Mesenchymal stem cell (in vitro differentiated cells and primary cell): ENCODE measurements around the gene NDUFAF3.

Experiments used
- DNase-seq: peaks from one replicate; pipeline ENCODE4 v3.0.0-alpha.2; 2013
- H2AFZ ChIP-seq: one replicate; pipeline ENCODE4 v1.6.1; 2013; ENCODE audit warnings: low read depth, mild to moderate bottlenecking, control low read depth, inconsistent platforms, low read length, moderate library complexity
- H2AK5ac ChIP-seq: 2 replicates; pipeline ENCODE4 v1.6.1; 2013; ENCODE audit warnings: low read length, moderate library complexity, mild to moderate bottlenecking, inconsistent platforms; ENCODE audit not compliant: severe bottlenecking
- H2BK120ac ChIP-seq: one replicate; pipeline ENCODE4 v1.6.1; 2013; ENCODE audit warnings: low read depth, mild to moderate bottlenecking, inconsistent platforms, low read length, moderate library complexity
- H2BK12ac ChIP-seq, 2 experiments: one replicate each; pipeline ENCODE4 v1.6.1; 2013; ENCODE audit warnings: inconsistent platforms in 2 of 2, low read length in 2 of 2, mild to moderate bottlenecking in 2 of 2, moderate library complexity in 2 of 2, control low read depth in 1 of 2
- H2BK15ac ChIP-seq: one replicate; pipeline ENCODE4 v1.6.1; 2013; ENCODE audit warnings: mild to moderate bottlenecking, low read depth, inconsistent platforms; ENCODE audit not compliant: poor library complexity, severe bottlenecking
- H2BK5ac ChIP-seq: 2 replicates; pipeline ENCODE4 v1.6.1; 2013; ENCODE audit warnings: low read depth, mild to moderate bottlenecking, low read length, control low read depth, inconsistent platforms; ENCODE audit not compliant: poor library complexity, severe bottlenecking
- H3K14ac ChIP-seq, 2 experiments: one replicate each; pipeline ENCODE4 v1.6.1; 2013; ENCODE audit warnings: inconsistent platforms in 2 of 2, low read length in 2 of 2, control low read depth in 1 of 2, mild to moderate bottlenecking in 1 of 2, moderate library complexity in 1 of 2
- H3K18ac ChIP-seq, 2 experiments: one replicate each; pipeline ENCODE4 v1.6.1; 2013; ENCODE audit warnings: inconsistent platforms in 2 of 2, low read length in 2 of 2, control low read depth in 1 of 2, low read depth in 1 of 2, mild to moderate bottlenecking in 1 of 2
- H3K23ac ChIP-seq, 2 experiments: one replicate each; pipeline ENCODE4 v1.6.1; 2013; ENCODE audit warnings: inconsistent platforms in 2 of 2, low read length in 2 of 2, mild to moderate bottlenecking in 2 of 2, moderate library complexity in 2 of 2, control low read depth in 1 of 2
- H3K27ac ChIP-seq: 2 replicates; pipeline ENCODE4 v1.5.1; 2013; ENCODE audit warnings: mild to moderate bottlenecking, moderate library complexity, low read length, control low read depth, inconsistent platforms; ENCODE audit not compliant: poor library complexity, severe bottlenecking
- H3K27me3 ChIP-seq, 2 experiments: 2 replicates each; pipeline versions ENCODE4 v1.6.1 to v1.7.0; 2013; ENCODE audit warnings: low read length in 2 of 2, mild to moderate bottlenecking in 2 of 2, moderate library complexity in 2 of 2, control low read depth in 1 of 2, inconsistent platforms in 1 of 2; ENCODE audit not compliant: control insufficient read depth in 1 of 2, insufficient read depth in 1 of 2
- H3K36me3 ChIP-seq, 2 experiments: 2 replicates each; pipeline versions ENCODE4 v1.6.1 to v1.7.0; 2013; ENCODE audit warnings: low read length in 2 of 2, control low read depth in 1 of 2, inconsistent platforms in 1 of 2, low read depth in 1 of 2, mild to moderate bottlenecking in 1 of 2; ENCODE audit not compliant: insufficient read depth in 2 of 2, control insufficient read depth in 1 of 2
- H3K4ac ChIP-seq, 2 experiments: one replicate each; pipeline ENCODE4 v1.6.1; 2013; ENCODE audit warnings: inconsistent platforms in 2 of 2, low read length in 2 of 2, mild to moderate bottlenecking in 2 of 2, moderate library complexity in 2 of 2, control low read depth in 1 of 2, low read depth in 1 of 2
- H3K4me1 ChIP-seq: 2 replicates; pipeline ENCODE4 v1.6.1; 2013; ENCODE audit warnings: low read depth, low read length, control low read depth; ENCODE audit not compliant: control insufficient read depth, insufficient read depth
- H3K4me2 ChIP-seq: 2 replicates; pipeline ENCODE4 v1.6.1; 2013; ENCODE audit warnings: low read length, mild to moderate bottlenecking, inconsistent platforms; ENCODE audit not compliant: poor library complexity, severe bottlenecking
- H3K4me3 ChIP-seq, 2 experiments: 2 replicates each; pipeline versions ENCODE4 v1.5.1 to v1.7.0; 2013; ENCODE audit warnings: low read length in 2 of 2, mild to moderate bottlenecking in 2 of 2, control low read depth in 1 of 2, low read depth in 1 of 2; ENCODE audit not compliant: insufficient read depth in 1 of 2
- H3K79me1 ChIP-seq: replicated peaks from 2 replicates; pipeline ENCODE4 v1.6.1; 2013; ENCODE audit warnings: mild to moderate bottlenecking, control low read depth, low read length, inconsistent platforms; ENCODE audit not compliant: poor library complexity, severe bottlenecking
- H3K9ac ChIP-seq: 2 replicates; pipeline ENCODE4 v1.7.0; 2013; ENCODE audit warnings: mild to moderate bottlenecking, low read length, moderate library complexity
- H3K9me3 ChIP-seq: 2 replicates; pipeline ENCODE4 v1.7.0; 2013; ENCODE audit warnings: mild to moderate bottlenecking, low read length; ENCODE audit not compliant: control insufficient read depth
- H4K8ac ChIP-seq: one replicate; pipeline ENCODE4 v1.6.1; 2013; ENCODE audit warnings: inconsistent platforms, mild to moderate bottlenecking, low read length, moderate library complexity
- H4K91ac ChIP-seq: one replicate; pipeline ENCODE4 v1.6.1; 2013; ENCODE audit warnings: mild to moderate bottlenecking, low read length, inconsistent platforms
- WGBS: methylation state at CpG from one replicate; pipeline ENCODE4 v1.1.7; 2013; ENCODE audit warnings: mixed read lengths; 5-methylcytosine and 5-hydroxymethylcytosine counted together

The NDUFAF3 gene

DNA sequence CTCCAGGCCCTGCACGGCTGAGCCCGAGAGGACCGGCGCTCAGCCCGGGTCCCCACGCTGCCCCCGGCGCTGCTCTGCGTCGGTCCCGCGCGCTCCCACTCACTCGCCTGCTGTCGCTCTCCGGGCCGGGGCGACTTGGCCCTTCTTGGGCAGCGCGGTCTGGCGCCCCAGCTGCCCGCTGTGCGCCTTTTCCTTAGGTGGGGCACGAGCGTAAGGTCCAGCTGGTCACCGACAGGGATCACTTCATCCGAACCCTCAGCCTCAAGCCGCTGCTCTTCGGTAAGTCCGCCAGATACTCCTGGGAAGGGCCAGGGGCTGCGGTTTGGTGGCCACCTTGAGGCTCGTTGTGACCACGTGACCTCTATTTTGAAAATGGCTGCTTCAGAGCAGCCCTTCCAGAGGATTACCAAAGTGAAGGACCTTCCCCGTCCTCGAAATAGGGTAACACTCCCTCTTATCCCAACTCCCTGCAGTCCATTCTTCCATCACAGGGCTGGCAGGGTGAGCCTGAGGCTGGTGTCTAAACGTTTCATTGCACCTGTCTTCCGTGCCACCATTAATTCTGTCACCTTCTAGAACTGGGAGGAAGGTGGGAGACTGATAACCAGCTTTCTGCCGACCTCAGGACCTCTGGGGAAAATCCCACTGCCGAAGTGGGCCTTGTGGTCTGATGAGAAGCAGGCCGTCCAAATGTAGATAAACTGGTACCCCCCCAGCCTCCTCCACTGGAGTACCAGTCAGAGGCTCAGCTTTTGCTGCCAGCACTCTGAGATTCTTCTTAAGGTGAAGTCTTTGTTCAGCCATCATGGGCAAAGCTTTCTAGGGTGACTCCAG, 31.1 kb upstream of the NDUFAF3 start:
- Histone ChIP-seq H4K91ac (peak overlapping the region; percentile 90), H3K79me1 (peaks cover 28% of the 10 kb centered on the region), H3K36me3 (peaks cover 20 to 22% of the 10 kb centered on the region in 2 experiments), H3K23ac (peak overlapping the region; percentile 52 to 57), H2BK120ac (peak overlapping the region; percentile 51), H3K4ac (peak overlapping the region; percentile 46 to 87), H3K27me3 (no peaks in the 10 kb centered on the region), H2BK12ac (no peak overlapping the region), H3K4me1 (peaks cover 23% of the 10 kb centered on the region), H2AK5ac (no peak overlapping the region), H3K9ac (peak overlapping the region; percentile 98), H3K4me3 (peak overlapping the region; percentile 87 to 92), H3K27ac (no peak overlapping the region), H3K14ac (peak overlapping the region in 1 of 2 experiments; percentile 82), H2AFZ (peak overlapping the region; percentile 96), H3K4me2 (peak overlapping the region; percentile 97), H3K18ac (peak overlapping the region; percentile 64 to 95), H4K8ac (peak overlapping the region; percentile 93), H2BK15ac (peak overlapping the region; percentile 60), H3K9me3 (no peaks in the 10 kb centered on the region), H2BK5ac (no peak overlapping the region)
- WGBS = 15% methylated on average over 40 of the region's 40 CpGs
- DNase-seq = peak; percentile 47

DNA sequence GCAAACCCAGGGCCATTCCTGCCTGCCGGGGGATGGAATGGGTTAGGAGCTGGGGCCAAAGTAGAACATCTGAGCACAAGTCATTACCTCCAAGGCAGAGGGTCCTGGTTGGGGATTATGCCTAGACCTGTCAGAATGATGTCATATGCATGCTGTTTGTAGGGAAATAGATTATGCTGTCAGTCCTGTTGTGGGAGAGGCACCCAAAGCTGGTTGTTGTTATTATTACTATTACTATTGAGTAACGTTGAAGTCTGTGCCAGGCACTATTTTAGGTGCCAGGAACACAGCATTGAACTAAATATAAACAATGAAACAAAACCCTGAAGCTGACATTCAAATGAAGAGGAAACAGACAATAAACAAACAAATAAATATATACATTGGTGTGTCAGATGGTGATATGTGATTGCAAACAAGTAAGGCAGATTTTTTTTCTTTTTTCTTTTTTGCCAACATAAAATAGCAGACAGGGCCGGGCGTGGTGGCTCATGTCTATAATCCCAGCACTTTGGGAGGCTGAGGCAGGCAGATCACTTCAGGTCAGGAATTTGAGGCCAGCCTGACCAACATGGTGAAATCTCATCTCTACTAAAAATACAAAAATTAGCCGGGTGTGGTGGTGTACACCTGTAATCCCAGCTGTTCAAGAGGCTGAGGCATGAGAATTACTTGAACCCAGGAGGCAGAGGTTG, 29.9 kb upstream of the NDUFAF3 start:
- Histone ChIP-seq H3K36me3 (peaks cover 16 to 18% of the 10 kb centered on the region in 2 experiments), H3K4me2 (no peak overlapping the region), H2BK120ac (no peak overlapping the region), H2BK15ac (no peak overlapping the region), H3K4me1 (peaks cover 23% of the 10 kb centered on the region), H2AK5ac (peak overlapping the region; percentile 11), H3K27ac (no peak overlapping the region), H3K4ac (peak overlapping the region in 1 of 2 experiments; percentile 75), H2BK5ac (no peak overlapping the region), H3K27me3 (no peaks in the 10 kb centered on the region), H3K79me1 (peaks cover 31% of the 10 kb centered on the region), H3K23ac (no peak overlapping the region), H3K9me3 (no peaks in the 10 kb centered on the region), H3K4me3 (peak overlapping the region in 1 of 2 experiments; percentile 92), H2BK12ac (no peak overlapping the region), H3K9ac (peak overlapping the region; percentile 98), H2AFZ (no peak overlapping the region), H3K18ac (no peak overlapping the region), H3K14ac (peak overlapping the region in 1 of 2 experiments; percentile 6), H4K8ac (no peak overlapping the region), H4K91ac (peak overlapping the region; percentile 54)
- WGBS = 98% methylated on average over 4 of the region's 5 CpGs
- peak; percentile 6 for DNase-seq

DNA sequence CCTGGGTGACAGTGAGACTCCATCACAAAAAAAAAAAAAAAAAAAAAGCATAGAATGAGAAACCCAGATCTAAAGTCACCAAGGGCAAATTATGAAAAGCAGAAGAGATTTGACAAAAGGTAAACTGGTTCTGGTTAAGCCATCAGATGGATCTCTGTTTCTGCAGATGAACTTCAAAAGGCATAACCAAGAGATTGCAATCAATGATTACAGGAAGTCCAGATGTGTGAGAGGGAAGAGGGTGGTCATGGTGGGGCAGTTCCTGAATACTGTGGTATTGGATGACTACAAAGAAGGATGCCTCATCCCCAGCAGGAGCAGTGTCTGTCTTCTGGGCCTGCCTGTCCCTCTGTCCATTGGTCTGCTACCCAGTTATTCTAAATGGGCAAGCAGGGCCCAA, 28.1 kb upstream of the NDUFAF3 start:
- Histone ChIP-seq H3K9ac (no peak overlapping the region), H3K27me3 (no peaks in the 10 kb centered on the region), H2BK12ac (no peak overlapping the region), H3K4me3 (no peak overlapping the region), H3K14ac (no peak overlapping the region), H3K4me1 (peaks cover 26% of the 10 kb centered on the region), H2BK120ac (no peak overlapping the region), H3K9me3 (no peaks in the 10 kb centered on the region), H2AK5ac (no peak overlapping the region), H2BK5ac (no peak overlapping the region), H3K79me1 (peaks cover 40% of the 10 kb centered on the region), H2AFZ (no peak overlapping the region), H3K27ac (no peak overlapping the region), H3K23ac (no peak overlapping the region), H4K8ac (no peak overlapping the region), H3K18ac (no peak overlapping the region), H4K91ac (no peak overlapping the region), H3K4me2 (no peak overlapping the region), H2BK15ac (no peak overlapping the region), H3K4ac (no peak overlapping the region), H3K36me3 (peaks cover 16 to 25% of the 10 kb centered on the region in 2 experiments)
- no peak for DNase-seq

DNA sequence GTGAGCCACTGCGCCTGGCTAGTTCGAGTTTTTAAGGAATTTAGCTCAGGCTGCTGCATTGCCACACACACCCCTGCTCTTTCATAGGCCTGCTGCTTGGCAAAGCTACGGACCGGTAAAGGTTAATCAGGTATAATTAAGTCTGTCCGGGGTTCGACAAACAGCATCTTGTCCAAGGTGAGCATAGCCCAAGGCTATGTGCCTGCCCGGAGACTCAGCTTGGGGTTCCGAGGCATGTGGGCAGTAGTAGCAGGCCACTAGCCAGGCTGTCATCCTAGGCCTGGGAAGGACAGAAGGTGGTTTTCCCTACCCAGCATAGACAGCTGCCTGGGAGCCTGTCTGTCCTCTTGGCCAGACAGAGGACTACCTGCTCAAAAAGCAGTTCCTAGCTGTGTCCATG, 25.3 kb upstream of the NDUFAF3 start:
- Histone ChIP-seq H2AFZ (no peak overlapping the region), H3K9me3 (no peaks in the 10 kb centered on the region), H3K27ac (no peak overlapping the region), H2BK15ac (no peak overlapping the region), H2AK5ac (no peak overlapping the region), H2BK120ac (no peak overlapping the region), H3K4ac (no peak overlapping the region), H3K4me3 (no peak overlapping the region), H3K23ac (no peak overlapping the region), H2BK5ac (no peak overlapping the region), H4K91ac (no peak overlapping the region), H4K8ac (no peak overlapping the region), H3K79me1 (peaks cover 28% of the 10 kb centered on the region), H3K4me2 (no peak overlapping the region), H3K18ac (no peak overlapping the region), H3K4me1 (peaks cover 12% of the 10 kb centered on the region), H3K36me3 (peaks cover 16 to 26% of the 10 kb centered on the region in 2 experiments), H3K9ac (no peak overlapping the region), H3K14ac (no peak overlapping the region), H3K27me3 (no peaks in the 10 kb centered on the region), H2BK12ac (no peak overlapping the region)
- WGBS = 98% methylated on average over 8 of the region's 8 CpGs
- DNase-seq = no peak
